NT2/D1 (cell line): Measurements from ENCODE around the gene PLIN4.

Experiments used
- SUZ12 ChIP-seq: IDR thresholded peaks from 2 replicates; pipeline ENCODE4 v1.6.1; 2011; ENCODE audit not compliant: insufficient read length, insufficient read depth; ENCODE audit errors: extremely low read depth
- ZNF274 ChIP-seq: IDR thresholded peaks from 2 replicates; pipeline ENCODE4 v1.6.1; 2011; ENCODE audit warnings: mild to moderate bottlenecking, low read depth, low read length

GRCh38 chr19:4500841-4501591 is 17.3 kb downstream of the PLIN4 start:
- TF ChIP-seq ZNF274 (no peak), SUZ12 (no peak)
